ENCODE data around the gene DCTN5. TPM values are rescaled to one million over a fixed set of nuclear protein-coding genes. Genes with fewer than 3 reads are reported as not detected.

Gene DCTN5
- total and polyA plus RNA-seq, 2 of the 13 experiments (the other 11 are each of a cell fraction or from before 2014, with no cell fraction given) = 105 to 207 TPM

DNA sequence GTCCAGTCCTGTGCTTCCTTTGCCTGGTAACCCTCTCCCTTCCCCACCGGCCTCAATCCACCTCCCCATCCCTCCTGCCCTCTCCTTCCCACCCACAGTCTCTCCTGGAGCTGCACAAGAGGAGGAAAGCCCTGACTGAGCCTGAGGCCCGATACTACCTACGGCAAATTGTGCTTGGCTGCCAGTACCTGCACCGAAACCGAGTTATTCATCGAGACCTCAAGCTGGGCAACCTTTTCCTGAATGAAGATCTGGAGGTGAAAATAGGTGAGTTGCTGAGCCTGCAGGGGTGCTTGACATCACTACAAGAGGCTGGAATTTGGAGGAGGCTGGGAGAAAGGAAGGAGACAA is 38.7 kb downstream of the DCTN5 start (continued):
- TF ChIP-seq ZC3H13 (CRISPR knock-in tag; IDR thresholded peaks at IDR 0.05) = 0 out of 2 replicates have a peak, but pooled peaks have one; percentile 54

DNA sequence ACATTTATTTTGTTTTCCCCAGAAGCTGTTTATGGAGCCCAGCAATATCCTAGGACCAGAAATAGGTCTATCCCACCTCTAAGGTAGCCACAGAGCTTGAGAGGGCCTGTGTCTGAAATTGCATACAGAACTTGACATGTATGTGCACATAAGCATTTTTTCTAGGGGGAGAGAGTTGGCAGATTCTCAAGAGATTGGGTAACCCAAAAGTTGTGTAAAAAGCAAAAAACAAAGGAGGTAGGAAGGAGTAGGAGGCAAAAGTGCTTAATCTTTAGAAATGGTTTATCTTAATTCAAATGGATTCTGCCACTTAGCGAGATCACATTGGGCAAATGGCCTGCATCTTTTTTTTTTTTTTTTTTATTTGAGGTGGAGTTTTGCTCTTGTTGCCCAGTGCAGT is 40.9 kb downstream of the DCTN5 start:
- ATAC-seq (no peak), FAIRE-seq (no peak), DNase-seq (ENCODE audit: low spot score) (no peak)
- Histone ChIP-seq H3K36me3 (replicated peaks in 1 of 2; ENCODE audit: control insufficient read depth in 1 of 2, insufficient read depth in 2 of 2, low read length in 2 of 2) (peaks cover 37 to 62% of the 10 kb centered on the region in 2 experiments), H3K79me2 (ENCODE audit: insufficient read depth, low read length) (peaks cover 48% of the 10 kb centered on the region), H2AFZ (ENCODE audit: low read length) (no peak overlapping the region), H4K20me1 (ENCODE audit: insufficient read depth, low read length) (peaks cover 6% of the 10 kb centered on the region; the same call in 1 of the 2 replicates), H3K9ac (ENCODE audit: insufficient read depth, low read depth, low read length) (no peak overlapping the region), H3K4me3 (replicated peaks in 1 of 3; ENCODE audit: insufficient read depth in 1 of 3, low read depth in 2 of 3, low read length in 3 of 3) (no peak overlapping the region), H3K27ac (ENCODE audit: extremely low read length, insufficient read depth, low read length) (no peak overlapping the region), H3K9me3 (ENCODE audit: low read length) (no peaks in the 10 kb centered on the region), H3K27me3 (ENCODE audit: control insufficient read depth in 1 of 2, insufficient read depth in 2 of 2, low read length in 2 of 2) (no peaks in the 10 kb centered on the region; a peak in 1 of 5 replicates), H3K4me1 (ENCODE audit: insufficient read depth, low read length) (peaks cover 42% of the 10 kb centered on the region), H3K4me2 (ENCODE audit: low read depth, low read length) (peak overlapping the region; percentile 99; the same call in 1 of the 2 replicates)
- CTCF ChIA-PET (ENCODE audit: low intra/inter-chr PET ratio, low total read pairs) = no interaction called here
- TF ChIP-seq, protein P1, sequence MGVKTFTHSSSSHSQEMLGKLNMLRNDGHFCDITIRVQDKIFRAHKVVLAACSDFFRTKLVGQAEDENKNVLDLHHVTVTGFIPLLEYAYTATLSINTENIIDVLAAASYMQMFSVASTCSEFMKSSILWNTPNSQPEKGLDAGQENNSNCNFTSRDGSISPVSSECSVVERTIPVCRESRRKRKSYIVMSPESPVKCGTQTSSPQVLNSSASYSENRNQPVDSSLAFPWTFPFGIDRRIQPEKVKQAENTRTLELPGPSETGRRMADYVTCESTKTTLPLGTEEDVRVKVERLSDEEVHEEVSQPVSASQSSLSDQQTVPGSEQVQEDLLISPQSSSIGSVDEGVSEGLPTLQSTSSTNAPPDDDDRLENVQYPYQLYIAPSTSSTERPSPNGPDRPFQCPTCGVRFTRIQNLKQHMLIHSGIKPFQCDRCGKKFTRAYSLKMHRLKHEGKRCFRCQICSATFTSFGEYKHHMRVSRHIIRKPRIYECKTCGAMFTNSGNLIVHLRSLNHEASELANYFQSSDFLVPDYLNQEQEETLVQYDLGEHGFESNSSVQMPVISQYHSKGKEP (CRISPR knock-in tag; IDR thresholded peaks at IDR 0.05) = no peak
- TF ChIP-seq PHF21A (CRISPR knock-in tag; IDR thresholded peaks at IDR 0.05) (no peak), CEBPG (CRISPR knock-in tag; IDR thresholded peaks at IDR 0.05) (0 out of 2 replicates have a peak, but pooled peaks have one; percentile 5), JUNB (CRISPR knock-in tag; IDR thresholded peaks at IDR 0.05; ENCODE audit: borderline replicate concordance) (no peak), PAWR (CRISPR knock-in tag; IDR thresholded peaks at IDR 0.05; ENCODE audit: borderline replicate concordance) (no peak)
- TF ChIP-seq, protein P2, sequence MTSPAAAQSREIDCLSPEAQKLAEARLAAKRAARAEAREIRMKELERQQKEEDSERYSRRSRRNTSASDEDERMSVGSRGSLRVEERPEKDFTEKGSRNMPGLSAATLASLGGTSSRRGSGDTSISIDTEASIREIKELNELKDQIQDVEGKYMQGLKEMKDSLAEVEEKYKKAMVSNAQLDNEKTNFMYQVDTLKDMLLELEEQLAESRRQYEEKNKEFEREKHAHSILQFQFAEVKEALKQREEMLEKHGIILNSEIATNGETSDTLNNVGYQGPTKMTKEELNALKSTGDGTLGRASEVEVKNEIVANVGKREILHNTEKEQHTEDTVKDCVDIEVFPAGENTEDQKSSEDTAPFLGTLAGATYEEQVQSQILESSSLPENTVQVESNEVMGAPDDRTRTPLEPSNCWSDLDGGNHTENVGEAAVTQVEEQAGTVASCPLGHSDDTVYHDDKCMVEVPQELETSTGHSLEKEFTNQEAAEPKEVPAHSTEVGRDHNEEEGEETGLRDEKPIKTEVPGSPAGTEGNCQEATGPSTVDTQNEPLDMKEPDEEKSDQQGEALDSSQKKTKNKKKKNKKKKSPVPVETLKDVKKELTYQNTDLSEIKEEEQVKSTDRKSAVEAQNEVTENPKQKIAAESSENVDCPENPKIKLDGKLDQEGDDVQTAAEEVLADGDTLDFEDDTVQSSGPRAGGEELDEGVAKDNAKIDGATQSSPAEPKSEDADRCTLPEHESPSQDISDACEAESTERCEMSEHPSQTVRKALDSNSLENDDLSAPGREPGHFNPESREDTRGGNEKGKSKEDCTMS (CRISPR knock-in tag; conservative IDR thresholded peaks at IDR 0.05) = no peak
- TF ChIP-seq, protein P3, sequence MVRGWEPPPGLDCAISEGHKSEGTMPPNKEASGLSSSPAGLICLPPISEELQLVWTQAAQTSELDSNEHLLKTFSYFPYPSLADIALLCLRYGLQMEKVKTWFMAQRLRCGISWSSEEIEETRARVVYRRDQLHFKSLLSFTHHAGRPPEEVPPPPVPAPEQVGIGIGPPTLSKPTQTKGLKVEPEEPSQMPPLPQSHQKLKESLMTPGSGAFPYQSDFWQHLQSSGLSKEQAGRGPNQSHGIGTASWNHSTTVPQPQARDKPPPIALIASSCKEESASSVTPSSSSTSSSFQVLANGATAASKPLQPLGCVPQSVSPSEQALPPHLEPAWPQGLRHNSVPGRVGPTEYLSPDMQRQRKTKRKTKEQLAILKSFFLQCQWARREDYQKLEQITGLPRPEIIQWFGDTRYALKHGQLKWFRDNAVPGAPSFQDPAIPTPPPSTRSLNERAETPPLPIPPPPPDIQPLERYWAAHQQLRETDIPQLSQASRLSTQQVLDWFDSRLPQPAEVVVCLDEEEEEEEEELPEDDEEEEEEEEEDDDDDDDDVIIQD (CRISPR knock-in tag; IDR thresholded peaks at IDR 0.05; ENCODE audit: low read depth) = no peak
- no TSS peak for BruUV-seq (replicated peaks)
- POLR2A ChIA-PET = no interaction called here
- WGBS (ENCODE audit: low lambda C conversion rate) = 92% methylated on average over 1 of the region's 1 CpG
- intact Hi-C loops (cut with micrococcal nuclease; ENCODE audit: unreplicated experiment) (no loop called here), in situ Hi-C loops (cut with HindIII; ENCODE audit: extremely low pct_ligation_motif_present, low pct_unique_long_range_greater_than_20kb) (no loop called here)
